ENCODE measurements around the gene OAS2. TPM values are rescaled to one million over a fixed set of nuclear protein-coding genes. Genes with fewer than 3 reads are reported as not detected.
A peak's percentile ranks its signal among the peaks of the same experiment; 100 is the strongest.

Gene OAS2
- total and polyA plus RNA-seq, 2 of the 8 experiments (the other 6 are each of a cell fraction or from before 2014, with no cell fraction given), result 0.06 TPM; not detected in 1

- DNase-seq (ENCODE audit: low read depth in 1 of 2, low spot score in 2 of 2) (no peak), FAIRE-seq (no peak)
- Histone ChIP-seq H3K18ac (ENCODE audit: extremely low read depth, low read length) (no peak overlapping the region), H2BK20ac (ENCODE audit: low read length) (no peak overlapping the region), H4K5ac (ENCODE audit: insufficient read length, low read depth, low read length) (no peak overlapping the region), H2AFZ (ENCODE audit: low read length) (0 out of 2 replicates have a peak overlapping the region, but pooled peaks have one; percentile 14), H3K79me1 (ENCODE audit: low read depth, low read length) (no peaks in the 10 kb centered on the region), H3K9me3 (ENCODE audit: insufficient read depth in 2 of 2, low read depth in 1 of 2, low read length in 1 of 2) (no peaks in the 10 kb centered on the region), H4K91ac (replicated peaks; ENCODE audit: insufficient read length, low read length) (no peak overlapping the region), H3K4ac (replicated peaks; ENCODE audit: insufficient read length, low read depth, low read length) (no peak overlapping the region), H3K79me2 (ENCODE audit: control insufficient read depth in 1 of 2, insufficient read depth in 2 of 2, low read length in 2 of 2) (no peaks in the 10 kb centered on the region), H3K56ac (replicated peaks; ENCODE audit: insufficient read length, low read depth, low read length) (no peak overlapping the region), H3K4me1 (replicated peaks in 1 of 4; ENCODE audit: control insufficient read depth in 3 of 4, insufficient read depth in 4 of 4, low read length in 3 of 4) (peaks cover 0 to under 1% (median 0%) of the 10 kb centered on the region in 4 experiments; a peak in 2 of 7 replicates), H3K14ac (ENCODE audit: insufficient read length) (no peak overlapping the region), H3K4me2 (ENCODE audit: insufficient read depth in 1 of 2, low read depth in 2 of 2, low read length in 2 of 2) (no peak overlapping the region), H3K36me3 (ENCODE audit: control insufficient read depth in 2 of 4, insufficient read depth in 4 of 4, low read length in 3 of 4) (no peaks in the 10 kb centered on the region), H2BK15ac (ENCODE audit: low read length) (no peak overlapping the region), H3K27ac (ENCODE audit: low read depth, low read length) (no peak overlapping the region), H3K27me3 (replicated peaks in 1 of 4; ENCODE audit: control insufficient read depth in 3 of 4, extremely low read depth in 1 of 4, insufficient read depth in 3 of 4, low read length in 3 of 4) (peaks cover 0 to 22% (median 19%) of the 10 kb centered on the region in 4 experiments; a peak in 6 of 7 replicates), H3K4me3 (ENCODE audit: extremely low read depth in 1 of 4, insufficient read depth in 2 of 4, low read depth in 3 of 4, low read length in 4 of 4) (no peak overlapping the region), H2BK5ac (ENCODE audit: low read depth, low read length) (no peak overlapping the region), H3K9ac (replicated peaks in 1 of 4; ENCODE audit: extremely low read depth in 1 of 4, low read depth in 3 of 4, low read length in 3 of 4) (no peak overlapping the region), H2BK12ac (ENCODE audit: low read depth, low read length) (no peak overlapping the region), H2AK5ac (ENCODE audit: low read depth, low read length) (no peak overlapping the region), H3K23ac (ENCODE audit: insufficient read length) (no peak overlapping the region), H4K8ac (ENCODE audit: extremely low read depth, insufficient read depth, low read length) (no peak overlapping the region), H4K20me1 (replicated peaks in 1 of 2; ENCODE audit: control insufficient read depth in 1 of 2, insufficient read depth in 2 of 2, low read length in 2 of 2) (no peaks in the 10 kb centered on the region), H2BK120ac (replicated peaks; ENCODE audit: low read depth, low read length) (no peak overlapping the region), H3K23me2 (ENCODE audit: low read depth, low read length) (peaks cover 9% of the 10 kb centered on the region; the same call in 1 of the 2 replicates)
- WGBS, 2 experiments (ENCODE audit: extremely low coverage in 1 of 2, insufficient coverage in 1 of 2, insufficient read length in 1 of 2, insufficient replicate concordance in 2 of 2, low coverage in 1 of 2, low lambda C conversion rate in 2 of 2, missing lambda C conversion rate in 1 of 2), result 83% methylated on average over 4 of the region's 4 CpGs; no CpG with 5 or more reads in 1 of the 2 experiments
- POLR2A ChIA-PET (ENCODE audit: partially characterized antibody), result no interaction called here
- CTCF ChIA-PET (ENCODE audit: partially characterized antibody), result interaction anchor here (0.6 to 8.3 kb wide), 10 partner anchors 14 to 123 kb away, joined by 3 to 139 read pairs (median 4); partner anchors contain the start of gene RASAL1
- TF ChIP-seq RXRA (IDR thresholded peaks at IDR 0.05; ENCODE audit: insufficient read depth, low read depth, low read length) (no peak), MAFK (IDR thresholded peaks at IDR 0.05; ENCODE audit: low read depth, low read length) (no peak), TAF1 (IDR thresholded peaks at IDR 0.05; ENCODE audit: low read depth, low read length) (no peak), POLR2A (IDR thresholded peaks at IDR 0.05; ENCODE audit: control extremely low read depth in 1 of 2, low read depth in 2 of 2, low read length in 2 of 2) (no peak), USF2 (IDR thresholded peaks at IDR 0.05; ENCODE audit: low read length) (no peak), SRF (IDR thresholded peaks at IDR 0.05; ENCODE audit: low read depth, low read length) (no peak), SUZ12 (IDR thresholded peaks at IDR 0.05; ENCODE audit: low read length) (no peak), SAP30 (IDR thresholded peaks at IDR 0.05; ENCODE audit: insufficient read depth, insufficient replicate concordance, low read length) (no peak)
Observed at GRCh38 chr12:113052326-113052725, 74.0 kb downstream of the OAS2 start.
